Transverse colon (tissue), 4 donors: ENCODE measurements around the gene NT5DC2. TPM values are rescaled to one million over a fixed set of nuclear protein-coding genes. Genes with fewer than 3 reads are reported as not detected.

Experiments used
- DNase-seq: peaks from one replicate; pipeline ENCODE4 v3.0.0-alpha.2; 2019
- H3K27ac ChIP-seq, 4 donors: fragments of 200-600 bp; sonication (generic); 2 replicates each; pipeline ENCODE4 v1.5.1; 2016 to 2018; ENCODE audit warnings: inconsistent platforms in 4 of 4
- H3K27me3 ChIP-seq: fragments of 200-600 bp; sonication (generic); 2 replicates; pipeline ENCODE4 v1.5.1; 2017; ENCODE audit warnings: inconsistent platforms
- H3K36me3 ChIP-seq, 4 donors: fragments of 200-600 bp; sonication (generic); 2 replicates each; pipeline ENCODE4 v1.5.1; 2017 to 2019; ENCODE audit warnings: inconsistent platforms in 4 of 4
- H3K4me1 ChIP-seq, 4 donors: fragments of 200-600 bp; sonication (generic); 2 replicates each; pipeline ENCODE4 v1.5.1; 2017 to 2020; ENCODE audit warnings: inconsistent platforms in 4 of 4
- H3K4me3 ChIP-seq, 4 donors: fragments of 200-600 bp; sonication (generic); 1 replicate in 1 of 4; 2 replicates in 3 of 4; pipeline versions ENCODE4 v1.5.1 to v1.6.1; 2017 to 2019; ENCODE audit warnings: inconsistent platforms in 4 of 4
- H3K9me3 ChIP-seq, 2 donors: fragments of 200-600 bp; sonication (generic); 2 replicates each; pipeline ENCODE4 v1.5.1; 2017 to 2019; ENCODE audit warnings: inconsistent platforms in 2 of 2
- EP300 ChIP-seq: sonication (generic); formaldehyde crosslinking; IDR thresholded peaks from one replicate; pipeline ENCODE4 v1.6.1; 2017; ENCODE audit warnings: antibody characterized with exemption, low read depth
- POLR2A ChIP-seq: fragments of 450-650 bp; IDR thresholded peaks from one replicate; pipeline ENCODE4 v1.6.1; 2016; ENCODE audit warnings: antibody characterized with exemption, mild to moderate bottlenecking, moderate library complexity
- POLR2AphosphoS5 ChIP-seq, 3 donors: sonication (generic); formaldehyde crosslinking; IDR thresholded peaks; one replicate each; pipeline ENCODE4 v1.6.1; 2016; ENCODE audit warnings: antibody characterized with exemption in 3 of 3
- WGBS, 2 donors: methylation state at CpG; one replicate each; pipeline ENCODE4 v1.1.5; 2018; ENCODE audit warnings: low coverage in 1 of 2; 5-methylcytosine and 5-hydroxymethylcytosine counted together
- in situ Hi-C, 4 donors: fragments of 200-750 bp; cut with MboI; loops; one replicate each; pipeline versions ENCODE4 v1.15.0 to v1.15.1; 2017; ENCODE audit warnings: low sequenced_read_pairs in 3 of 4, low pct_ligation_motif_present in 1 of 4, low pct_unique_long_range_greater_than_20kb in 1 of 4
- intact Hi-C: fragments of 100-400 bp; cut with DNase I; formaldehyde crosslinking; loops from one replicate; pipeline ENCODE4 v1.15.1; 2023; ENCODE audit warnings: low total_unique reads
- total RNA-seq, 4 donors: library from RNA; depleted of rRNA; stranded (reverse); fragments of >200 nt; gene quantifications; one replicate each; pipeline ENCODE4 v1.1.0, GENCODE V29; 2016
- TF ChIP-seq, protein P1 (sequence below), 5 experiments: fragments of 200-600 bp in 3 of 5; fragments of 450-650 bp in 2 of 5; sonication (generic) in 3 of 5; IDR thresholded peaks; 1 replicate in 2 of 5; 2 replicates in 3 of 5; pipeline ENCODE4 v1.5.1; 2016 to 2017; ENCODE audit warnings: antibody characterized with exemption in 5 of 5, inconsistent platforms in 3 of 5, mild to moderate bottlenecking in 2 of 5, moderate library complexity in 1 of 5

NT5DC2 gene
- total RNA-seq, 4 donors from 2014 or later = 5.5 to 16.7 (median 14.9) TPM; not detected in 1

GRCh38 chr3:52552089-52552488 is 18.4 kb upstream of the NT5DC2 start:
- Histone ChIP-seq H3K9me3 (no peaks in the 10 kb centered on the region), H3K27me3 (no peaks in the 10 kb centered on the region), H3K4me1 (no peaks in the 10 kb centered on the region), H3K27ac (no peak overlapping the region), H3K4me3 (no peak overlapping the region), H3K36me3 (peaks cover 0 to 49% (median 15%) of the 10 kb centered on the region in 4 donors)
- DNase-seq = no peak
- intact Hi-C loops (no loop called here), in situ Hi-C loops (no loop called here)
- WGBS, 2 donors = 38 to 100% methylated on average over 1 to 3 of the region's 3 CpGs
- TF ChIP-seq, protein P1, sequence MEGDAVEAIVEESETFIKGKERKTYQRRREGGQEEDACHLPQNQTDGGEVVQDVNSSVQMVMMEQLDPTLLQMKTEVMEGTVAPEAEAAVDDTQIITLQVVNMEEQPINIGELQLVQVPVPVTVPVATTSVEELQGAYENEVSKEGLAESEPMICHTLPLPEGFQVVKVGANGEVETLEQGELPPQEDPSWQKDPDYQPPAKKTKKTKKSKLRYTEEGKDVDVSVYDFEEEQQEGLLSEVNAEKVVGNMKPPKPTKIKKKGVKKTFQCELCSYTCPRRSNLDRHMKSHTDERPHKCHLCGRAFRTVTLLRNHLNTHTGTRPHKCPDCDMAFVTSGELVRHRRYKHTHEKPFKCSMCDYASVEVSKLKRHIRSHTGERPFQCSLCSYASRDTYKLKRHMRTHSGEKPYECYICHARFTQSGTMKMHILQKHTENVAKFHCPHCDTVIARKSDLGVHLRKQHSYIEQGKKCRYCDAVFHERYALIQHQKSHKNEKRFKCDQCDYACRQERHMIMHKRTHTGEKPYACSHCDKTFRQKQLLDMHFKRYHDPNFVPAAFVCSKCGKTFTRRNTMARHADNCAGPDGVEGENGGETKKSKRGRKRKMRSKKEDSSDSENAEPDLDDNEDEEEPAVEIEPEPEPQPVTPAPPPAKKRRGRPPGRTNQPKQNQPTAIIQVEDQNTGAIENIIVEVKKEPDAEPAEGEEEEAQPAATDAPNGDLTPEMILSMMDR (IDR thresholded peaks at IDR 0.05) = no peak
- no peak for TF ChIP-seq POLR2AphosphoS5 (IDR thresholded peaks at IDR 0.05)
- TF ChIP-seq EP300 = no peak
- no peak for TF ChIP-seq POLR2A

- Histone ChIP-seq H3K4me1 (no peaks in the 10 kb centered on the region), H3K36me3 (peaks cover 0 to 46% (median 15%) of the 10 kb centered on the region in 4 donors), H3K9me3 (no peaks in the 10 kb centered on the region), H3K4me3 (no peak overlapping the region), H3K27ac (no peak overlapping the region), H3K27me3 (no peaks in the 10 kb centered on the region)
- DNase-seq = no peak
- no peak for TF ChIP-seq POLR2A
- in situ Hi-C loops = no loop called here
- intact Hi-C loops = no loop called here
These were observed 17.5 kb upstream of the NT5DC2 start for GRCh38 chr3:52551118-52551517.

DNA sequence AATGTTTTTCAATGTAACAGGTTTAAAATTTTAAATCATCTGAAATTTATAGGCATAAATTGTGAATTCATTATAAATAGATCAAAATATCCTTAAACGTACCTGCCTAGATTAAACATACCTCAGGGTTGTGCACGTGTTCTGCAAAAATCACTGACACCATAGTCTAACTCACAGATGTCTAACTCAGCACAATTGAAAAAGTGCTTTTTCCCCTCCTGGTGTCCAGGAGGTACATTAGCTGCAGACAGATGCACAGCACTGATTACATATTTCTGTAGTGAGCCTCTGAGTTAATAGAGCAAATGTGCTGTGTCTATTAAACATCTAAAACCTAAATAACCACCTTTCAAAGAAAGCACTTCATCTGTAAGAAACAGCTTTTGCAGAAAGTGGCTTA is 13.5 kb upstream of the NT5DC2 start:
- 39 to 43% methylated on average over 2 of the region's 2 CpGs for WGBS, 2 donors
- intact Hi-C loops = no loop called here
- Histone ChIP-seq H3K27me3 (no peaks in the 10 kb centered on the region), H3K36me3 (peaks cover 0 to 37% (median 11%) of the 10 kb centered on the region in 4 donors), H3K4me3 (no peak overlapping the region), H3K4me1 (peaks cover 0 to 3% (median 0%) of the 10 kb centered on the region in 4 donors), H3K9me3 (no peaks in the 10 kb centered on the region), H3K27ac (no peak overlapping the region)
- no peak for DNase-seq
- in situ Hi-C loops = no loop called here
- TF ChIP-seq POLR2A (no peak), POLR2AphosphoS5 (IDR thresholded peaks at IDR 0.05) (no peak), EP300 (no peak)
- TF ChIP-seq, protein P1 (IDR thresholded peaks at IDR 0.05) = no peak

GRCh38 chr3:52546111-52546901 is 12.6 kb upstream of the NT5DC2 start:
- Histone ChIP-seq H3K9me3 (no peaks in the 10 kb centered on the region), H3K4me3 (no peak overlapping the region), H3K4me1 (peaks cover 0 to 3% (median 0%) of the 10 kb centered on the region in 4 donors), H3K27ac (no peak overlapping the region), H3K36me3 (peaks cover 0 to 41% (median 8%) of the 10 kb centered on the region in 4 donors), H3K27me3 (no peaks in the 10 kb centered on the region)
- in situ Hi-C loops = no loop called here
- WGBS, 2 donors = 31 to 51% methylated on average over 3 of the region's 3 CpGs
- intact Hi-C loops = no loop called here
- DNase-seq = no peak
- no peak for TF ChIP-seq POLR2AphosphoS5 (IDR thresholded peaks at IDR 0.05)

DNA sequence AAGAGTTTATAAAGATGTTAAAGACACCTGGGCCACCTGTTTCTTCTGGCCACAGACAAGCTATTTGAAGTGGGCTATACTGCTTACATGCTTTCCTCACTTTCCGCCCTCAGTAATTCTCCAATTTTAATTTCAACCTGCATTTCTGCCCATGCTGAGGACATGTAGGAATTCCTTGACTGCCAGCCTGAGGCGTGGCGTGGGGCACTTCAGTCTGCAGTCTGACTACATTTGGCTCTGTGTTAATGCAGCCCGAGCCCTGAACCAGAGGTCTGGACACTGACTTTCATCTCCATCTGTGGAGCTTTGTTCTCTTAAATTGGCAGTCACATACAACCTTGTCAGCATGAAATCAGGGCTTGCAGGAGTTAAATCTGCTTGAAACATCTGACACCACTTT is 11.3 kb upstream of the NT5DC2 start:
- Histone ChIP-seq H3K27me3 (no peaks in the 10 kb centered on the region), H3K4me3 (no peak overlapping the region), H3K27ac (no peak overlapping the region), H3K36me3 (peaks cover 0 to 35% (median 7%) of the 10 kb centered on the region in 4 donors), H3K9me3 (no peaks in the 10 kb centered on the region), H3K4me1 (peaks cover 0 to 5% (median 0%) of the 10 kb centered on the region in 4 donors)
- intact Hi-C loops = no loop called here
- WGBS, 2 donors = 71 to 73% methylated on average over 3 to 4 of the region's 4 CpGs
- in situ Hi-C loops = no loop called here
- DNase-seq = no peak
- TF ChIP-seq, protein P1 (IDR thresholded peaks at IDR 0.05) = no peak
- TF ChIP-seq POLR2AphosphoS5 (IDR thresholded peaks at IDR 0.05) (no peak), POLR2A (no peak), EP300 (no peak)
